DND-41 (cell line): ENCODE results near the gene MCRIP2.

Source experiments
- ATAC-seq: fragments of 200-7000 bp; cut with Tn5 transposase; 3 replicates; pipeline ENCODE4 v1.9.1; 2021; ENCODE audit warnings: low read depth; ENCODE audit not compliant: insufficient read depth
- DNase-seq: peaks from one replicate; pipeline ENCODE4 v3.0.0-alpha.2; 2020
- H2AFZ ChIP-seq: 2 replicates; pipeline ENCODE4 v1.6.0; 2012; ENCODE audit warnings: low read depth, low read length
- H3K27ac ChIP-seq: 2 replicates; pipeline ENCODE4 v1.5.1; 2012; ENCODE audit warnings: low read length, inconsistent platforms
- H3K27me3 ChIP-seq: fragments of 200-600 bp; sonication (generic); 2 replicates; pipeline ENCODE4 v1.6.0; 2012; ENCODE audit warnings: low read length, mild to moderate bottlenecking, inconsistent platforms; ENCODE audit not compliant: insufficient read depth, poor library complexity
- H3K36me3 ChIP-seq: 2 replicates; pipeline ENCODE4 v1.5.1; 2012; ENCODE audit warnings: low read length, inconsistent platforms; ENCODE audit not compliant: insufficient read depth
- H3K4me1 ChIP-seq: 2 replicates; pipeline ENCODE4 v1.5.1; 2012; ENCODE audit warnings: mild to moderate bottlenecking, low read length; ENCODE audit not compliant: insufficient read depth
- H3K4me2 ChIP-seq: 2 replicates; pipeline ENCODE4 v1.6.0; 2012; ENCODE audit warnings: mild to moderate bottlenecking, moderate library complexity, low read length, inconsistent platforms; ENCODE audit not compliant: insufficient read depth
- H3K4me3 ChIP-seq, 2 experiments: fragments of 200-600 bp in 1 of 2; shearing (Covaris generic) in 1 of 2; 2 replicates each; pipeline ENCODE4 v1.5.1; 2012 to 2016; ENCODE audit warnings: inconsistent platforms in 2 of 2, low read length in 2 of 2, mild to moderate bottlenecking in 2 of 2, low read depth in 1 of 2, moderate library complexity in 1 of 2
- H3K79me2 ChIP-seq: 2 replicates; pipeline ENCODE4 v1.6.0; 2012; ENCODE audit warnings: low read length, inconsistent platforms; ENCODE audit not compliant: insufficient read depth
- H3K9ac ChIP-seq: 2 replicates; pipeline ENCODE4 v1.6.0; 2012; ENCODE audit warnings: low read depth, mild to moderate bottlenecking, inconsistent platforms, low read length, moderate library complexity
- H3K9me3 ChIP-seq: 2 replicates; pipeline ENCODE4 v1.5.1; 2012; ENCODE audit warnings: low read length, moderate library complexity, mild to moderate bottlenecking, inconsistent platforms; ENCODE audit not compliant: insufficient read depth, severe bottlenecking
- H4K20me1 ChIP-seq: 2 replicates; pipeline ENCODE4 v1.6.0; 2012; ENCODE audit warnings: low read length; ENCODE audit not compliant: insufficient read depth
- CTCF ChIP-seq: IDR thresholded peaks from 2 replicates; pipeline ENCODE4 v1.5.1; 2012; ENCODE audit warnings: borderline replicate concordance, low read length, moderate library complexity, mild to moderate bottlenecking; ENCODE audit not compliant: poor library complexity, severe bottlenecking; ENCODE audit errors: extremely low read depth
- EZH2 ChIP-seq: IDR thresholded peaks from 3 replicates; pipeline ENCODE4 v1.6.1; 2012; ENCODE audit warnings: borderline replicate concordance, low read depth, mild to moderate bottlenecking, moderate library complexity, low read length, inconsistent platforms; ENCODE audit not compliant: severe bottlenecking

MCRIP2 gene

GRCh38 chr16:660459-661183 lies 19.0 kb downstream of the MCRIP2 start:
- Histone ChIP-seq H3K4me2 (no peak overlapping the region), H3K36me3 (peaks cover 70% of the 10 kb centered on the region), H3K9me3 (no peaks in the 10 kb centered on the region), H3K4me1 (no peaks in the 10 kb centered on the region), H3K27me3 (no peaks in the 10 kb centered on the region), H3K79me2 (no peaks in the 10 kb centered on the region), H3K4me3 (no peak overlapping the region), H3K9ac (no peak overlapping the region), H3K27ac (no peak overlapping the region), H4K20me1 (peaks cover 23% of the 10 kb centered on the region), H2AFZ (no peak overlapping the region)
- ATAC-seq (peak; percentile 18; the same call in 2 of the 3 replicates), DNase-seq (no peak)
- no peak for TF ChIP-seq EZH2
- TF ChIP-seq CTCF = no peak

GRCh38 chr16:661184-661821 lies 19.7 kb downstream of the MCRIP2 start:
- no peaks in the 10 kb centered on the region for H3K4me1 ChIP-seq
- no peak overlapping the region for H2AFZ ChIP-seq
- H3K9me3 ChIP-seq = no peaks in the 10 kb centered on the region
- DNase-seq (no peak), ATAC-seq (peak; percentile 16; the same call in 2 of the 3 replicates)
- H3K4me2 ChIP-seq = no peak overlapping the region
- no peaks in the 10 kb centered on the region for H3K79me2 ChIP-seq
- H3K27me3 ChIP-seq = no peaks in the 10 kb centered on the region
- H3K9ac ChIP-seq = no peak overlapping the region
- peaks cover 65% of the 10 kb centered on the region for H3K36me3 ChIP-seq
- H3K4me3 ChIP-seq = no peak overlapping the region
- H4K20me1 ChIP-seq = peaks cover 23% of the 10 kb centered on the region
- no peak overlapping the region for H3K27ac ChIP-seq
- TF ChIP-seq CTCF (no peak), EZH2 (no peak)

GRCh38 chr16:662095-662494 lies 20.5 kb downstream of the MCRIP2 start:
- no peak overlapping the region for H2AFZ ChIP-seq
- peaks cover 23% of the 10 kb centered on the region for H4K20me1 ChIP-seq
- H3K9me3 ChIP-seq = no peaks in the 10 kb centered on the region
- H3K27me3 ChIP-seq = no peaks in the 10 kb centered on the region
- 0 out of 2 replicates have a peak, but pooled peaks cover under 1% of the 10 kb centered on the region for H3K79me2 ChIP-seq
- ATAC-seq (no peak), DNase-seq (no peak)
- H3K4me1 ChIP-seq = peaks cover 4% of the 10 kb centered on the region
- H3K4me3 ChIP-seq = no peak overlapping the region
- H3K4me2 ChIP-seq = no peak overlapping the region
- H3K27ac ChIP-seq = no peak overlapping the region
- H3K36me3 ChIP-seq = peaks cover 64% of the 10 kb centered on the region
- TF ChIP-seq CTCF (no peak), EZH2 (no peak)
- H3K9ac ChIP-seq = no peak overlapping the region
